NCI-H82 (cell line): Measurements from ENCODE around the gene TUBGCP5.

Experiments used
- DNase-seq: peaks from one replicate; lab custom pipeline; 2025; lab: John Stamatoyannopoulos, UW

The TUBGCP5 gene

DNA sequence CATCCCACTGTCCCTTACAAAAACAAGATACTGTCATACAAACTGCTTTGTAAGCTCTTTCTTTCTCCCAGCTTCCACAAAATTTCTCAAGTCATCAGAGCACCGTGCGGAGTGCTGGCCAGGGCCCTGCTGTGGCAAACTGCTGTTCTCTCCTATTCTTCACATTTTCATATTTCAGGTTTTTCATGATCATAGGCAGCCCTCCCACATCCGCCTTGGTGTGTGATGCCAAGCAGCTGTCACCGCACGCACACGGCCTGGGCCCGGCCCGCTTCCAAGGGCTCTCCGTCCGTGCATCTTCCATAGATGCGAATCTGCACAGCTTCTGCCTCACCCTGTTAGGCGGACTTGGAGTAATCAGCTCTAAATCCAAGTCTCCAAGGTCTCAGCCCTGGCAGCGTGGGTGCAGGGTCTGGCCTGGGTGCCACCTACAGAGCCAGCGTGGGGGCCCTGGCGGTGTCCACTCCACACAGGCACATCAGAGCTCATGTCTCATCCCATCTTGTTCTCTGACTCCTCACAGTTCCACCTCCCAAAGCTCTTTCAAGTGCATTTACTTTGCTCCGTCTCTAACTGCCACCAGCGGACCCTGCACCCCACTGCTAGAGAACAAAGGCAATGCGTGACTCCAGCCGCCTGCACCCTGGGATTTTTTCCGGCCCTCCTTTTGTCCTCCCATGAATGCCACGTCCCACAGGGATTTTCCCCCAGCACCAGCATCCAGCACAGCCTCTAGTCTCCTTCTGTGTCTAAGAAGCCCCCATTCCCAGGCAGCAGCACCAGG, 86.4 kb downstream of the TUBGCP5 start:
- no peak for DNase-seq

DNA sequence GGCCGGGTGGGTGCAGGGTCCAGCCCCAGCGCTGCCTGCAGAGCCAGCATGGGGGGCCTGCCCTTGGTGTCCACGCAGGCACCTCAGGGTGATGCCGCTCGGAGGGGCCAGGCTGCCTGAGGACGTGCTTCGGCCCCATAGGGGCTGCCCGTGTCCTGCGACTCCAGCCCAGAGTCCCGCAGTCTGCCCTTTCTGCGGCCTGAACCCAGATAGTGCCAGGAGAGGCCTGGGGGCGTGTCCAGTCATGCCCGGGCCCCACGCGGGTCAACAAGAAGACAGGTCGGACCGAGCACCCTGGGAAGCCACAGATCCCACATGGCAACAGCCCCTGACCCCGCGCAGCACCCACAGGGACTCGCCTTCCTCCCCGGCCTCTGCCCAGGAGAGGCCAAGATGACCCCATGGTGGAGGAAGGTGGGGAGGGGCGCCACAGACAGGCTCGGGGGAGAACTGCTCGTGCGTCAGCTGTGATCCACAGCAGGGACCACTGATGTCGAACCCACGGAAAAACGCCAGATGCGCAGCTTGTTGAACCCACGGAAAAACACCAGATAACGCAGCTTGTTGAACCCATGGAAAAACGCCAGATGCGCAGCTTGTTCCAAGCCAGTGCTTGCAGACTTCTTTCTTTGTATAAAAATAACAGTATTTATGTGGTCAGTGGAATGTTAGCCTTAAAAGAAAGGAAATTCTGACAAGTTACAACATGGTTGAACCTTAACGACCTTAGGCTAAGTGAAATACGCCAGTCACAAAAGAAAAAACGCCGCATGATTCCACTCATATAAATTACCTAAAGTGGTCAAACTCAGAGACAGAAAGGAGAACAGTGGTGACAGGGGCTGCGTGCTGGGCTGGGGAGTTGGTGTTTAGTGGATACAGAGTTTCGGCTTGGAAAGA, 87.7 kb downstream of the TUBGCP5 start:
- no peak for DNase-seq

- no peak for DNase-seq
Observed at GRCh38 chr15:22951031-22951380, 88.4 kb downstream of the TUBGCP5 start.

DNA sequence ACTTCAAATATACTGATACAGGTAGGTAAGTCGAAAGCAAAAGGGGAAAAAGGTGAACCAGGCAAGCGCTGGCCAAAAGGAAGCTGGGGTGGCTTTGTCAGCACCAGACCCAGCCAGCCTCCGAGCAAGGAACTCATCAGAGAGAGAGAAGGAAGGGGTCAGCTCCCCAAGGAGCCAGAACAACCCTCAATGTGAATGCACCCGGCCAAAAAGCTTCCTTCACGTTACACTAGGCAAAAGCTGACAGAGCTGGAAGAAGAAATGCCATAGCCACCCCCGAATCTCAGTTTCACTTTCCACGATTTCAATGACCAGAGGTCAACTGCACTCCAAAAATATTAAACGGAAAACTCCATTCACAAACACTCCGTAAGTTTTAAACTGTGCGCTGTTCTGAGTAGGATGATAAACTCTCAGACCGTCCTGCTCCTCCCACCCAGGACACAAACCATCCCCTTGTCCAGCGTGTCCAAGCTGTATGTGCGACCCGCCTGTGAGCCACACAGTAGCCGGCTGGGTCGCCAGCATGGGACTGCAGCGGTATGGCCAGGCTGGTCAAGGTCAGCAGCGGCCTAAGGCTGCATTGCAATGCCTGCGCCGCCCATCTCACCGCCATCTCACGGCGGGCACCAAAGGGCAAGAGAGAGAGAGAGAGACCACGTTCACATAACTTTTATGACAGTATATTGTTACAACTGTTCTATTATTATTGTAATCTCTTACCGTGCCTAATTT, 88.9 kb downstream of the TUBGCP5 start:
- no peak for DNase-seq
